ENCODE results near the gene HCST.
A peak's percentile ranks its signal among the peaks of the same experiment; 100 is the strongest.
"Not testable (repeated sequence)": the region's sequence is repeated elsewhere in the genome, so short reads cannot be mapped to it uniquely, and the experiment has no call there.

HCST gene

GRCh38 chr19:35868823-35869326, 33.5 kb upstream of the HCST start:
- Histone ChIP-seq H3K27ac (ENCODE audit: low read length, poor library complexity, severe bottlenecking) (no peak overlapping the region), H3K4me3 (ENCODE audit: insufficient read depth in 1 of 2, low read depth in 1 of 2, low read length in 2 of 2) (peak overlapping the region; percentile 51 to 57), H2AK5ac (ENCODE audit: low read length, severe bottlenecking) (no peak overlapping the region), H3K14ac (ENCODE audit: low read length in 2 of 2) (no peak overlapping the region), H2BK5ac (ENCODE audit: low read depth, low read length, poor library complexity, severe bottlenecking) (no peak overlapping the region), H2AFZ (ENCODE audit: low read depth, low read length) (no peak overlapping the region), H3K23ac (ENCODE audit: low read length in 2 of 2) (no peak overlapping the region), H3K18ac (ENCODE audit: low read depth in 1 of 2, low read length in 2 of 2) (no peak overlapping the region), H2BK15ac (ENCODE audit: low read depth, poor library complexity, severe bottlenecking) (no peak overlapping the region), H3K4me2 (ENCODE audit: low read length, poor library complexity, severe bottlenecking) (peak overlapping the region; percentile 82), H3K4me1 (ENCODE audit: control insufficient read depth, insufficient read depth, low read depth, low read length) (peaks cover 12% of the 10 kb centered on the region), H3K4ac (ENCODE audit: low read depth in 1 of 2, low read length in 2 of 2) (peak overlapping the region in 1 of 2 experiments; percentile 8), H3K79me1 (replicated peaks; ENCODE audit: low read length, poor library complexity, severe bottlenecking) (no peaks in the 10 kb centered on the region), H2BK120ac (ENCODE audit: low read depth, low read length) (no peak overlapping the region), H3K9me3 (ENCODE audit: control insufficient read depth, low read length) (no peaks in the 10 kb centered on the region), H3K27me3 (ENCODE audit: control insufficient read depth in 1 of 2, insufficient read depth in 1 of 2, low read length in 2 of 2) (peaks cover 47 to 69% of the 10 kb centered on the region in 2 experiments), H3K9ac (ENCODE audit: low read length) (no peak overlapping the region), H3K36me3 (ENCODE audit: control insufficient read depth in 1 of 2, insufficient read depth in 2 of 2, low read depth in 1 of 2, low read length in 2 of 2) (peaks cover 0 to 5% of the 10 kb centered on the region in 2 experiments), H4K91ac (ENCODE audit: low read length) (no peak overlapping the region), H4K8ac (ENCODE audit: low read length) (no peak overlapping the region), H2BK12ac (ENCODE audit: low read length in 2 of 2) (no peak overlapping the region)
- 2% methylated on average over 15 of the region's 15 CpGs for WGBS
- DNase-seq: peak; percentile 22

- Histone ChIP-seq H3K23ac (ENCODE audit: low read length in 2 of 2) (no peak overlapping the region), H4K91ac (ENCODE audit: low read length) (no peak overlapping the region), H2AK5ac (ENCODE audit: low read length, severe bottlenecking) (no peak overlapping the region), H3K4ac (ENCODE audit: low read depth in 1 of 2, low read length in 2 of 2) (no peak overlapping the region), H3K18ac (ENCODE audit: low read depth in 1 of 2, low read length in 2 of 2) (no peak overlapping the region), H3K79me1 (replicated peaks; ENCODE audit: low read length, poor library complexity, severe bottlenecking) (no peaks in the 10 kb centered on the region), H3K14ac (ENCODE audit: low read length in 2 of 2) (no peak overlapping the region), H3K27ac (ENCODE audit: low read length, poor library complexity, severe bottlenecking) (no peak overlapping the region), H3K9me3 (ENCODE audit: control insufficient read depth, low read length) (no peaks in the 10 kb centered on the region), H3K4me1 (ENCODE audit: control insufficient read depth, insufficient read depth, low read depth, low read length) (peaks cover 12% of the 10 kb centered on the region), H3K36me3 (ENCODE audit: control insufficient read depth in 1 of 2, insufficient read depth in 2 of 2, low read depth in 1 of 2, low read length in 2 of 2) (peaks cover 0 to 5% of the 10 kb centered on the region in 2 experiments), H2BK120ac (ENCODE audit: low read depth, low read length) (no peak overlapping the region), H3K4me3 (ENCODE audit: insufficient read depth in 1 of 2, low read depth in 1 of 2, low read length in 2 of 2) (peak overlapping the region in 1 of 2 experiments; percentile 51), H4K8ac (ENCODE audit: low read length) (no peak overlapping the region), H2BK15ac (ENCODE audit: low read depth, poor library complexity, severe bottlenecking) (no peak overlapping the region), H2BK5ac (ENCODE audit: low read depth, low read length, poor library complexity, severe bottlenecking) (no peak overlapping the region), H3K4me2 (ENCODE audit: low read length, poor library complexity, severe bottlenecking) (peak overlapping the region; percentile 77), H2AFZ (ENCODE audit: low read depth, low read length) (no peak overlapping the region), H3K9ac (ENCODE audit: low read length) (no peak overlapping the region), H3K27me3 (ENCODE audit: control insufficient read depth in 1 of 2, insufficient read depth in 1 of 2, low read length in 2 of 2) (peaks cover 45 to 63% of the 10 kb centered on the region in 2 experiments), H2BK12ac (ENCODE audit: low read length in 2 of 2) (no peak overlapping the region)
- 2% methylated on average over 39 of the region's 51 CpGs for WGBS
- DNase-seq: peak; percentile 77
These were observed 32.8 kb upstream of the HCST start for GRCh38 chr19:35869327-35870123.

DNA sequence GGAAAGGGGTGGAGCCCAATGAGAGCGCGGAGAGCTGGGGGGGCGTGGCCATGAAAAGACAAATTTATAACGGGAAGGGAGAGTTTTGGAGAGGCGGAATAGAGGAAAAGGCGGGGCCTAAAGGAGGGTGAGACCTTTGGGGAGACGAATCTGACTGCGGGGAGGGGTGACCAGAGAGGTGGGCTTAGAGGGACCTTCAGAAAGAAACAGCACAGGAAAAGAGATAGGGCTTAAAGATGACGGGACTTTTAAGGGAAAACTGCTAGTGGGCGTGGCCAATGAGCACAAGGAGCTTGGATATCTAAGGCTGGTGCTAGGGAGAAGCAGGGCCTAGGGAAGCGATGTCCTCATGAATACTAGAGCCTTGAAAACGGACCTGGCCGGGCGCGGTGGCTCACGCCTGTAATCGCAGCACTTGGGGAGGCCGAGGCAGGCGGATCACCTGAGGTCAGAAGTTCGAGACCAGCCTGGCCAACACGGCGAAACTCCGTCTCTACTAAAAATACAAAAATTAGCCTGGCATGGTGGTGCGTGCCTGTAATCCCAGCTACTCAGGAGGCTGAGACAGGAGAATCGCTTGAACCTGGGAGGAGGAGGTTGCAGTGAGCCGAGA, 32.1 kb upstream of the HCST start:
- H2BK15ac ChIP-seq (ENCODE audit: low read depth, poor library complexity, severe bottlenecking): not testable (repeated sequence)

GRCh38 chr19:35870798-35871197, 31.5 kb upstream of the HCST start:
- H2BK5ac ChIP-seq (ENCODE audit: low read depth, low read length, poor library complexity, severe bottlenecking): no peak overlapping the region
- no peak overlapping the region for H3K9ac ChIP-seq (ENCODE audit: low read length)
- no peak overlapping the region for H2AK5ac ChIP-seq (ENCODE audit: low read length, severe bottlenecking)
- no peak overlapping the region for H3K4me2 ChIP-seq (ENCODE audit: low read length, poor library complexity, severe bottlenecking)
- no peak overlapping the region for H3K4ac ChIP-seq (ENCODE audit: low read depth in 1 of 2, low read length in 2 of 2)
- no peak for DNase-seq
- no peak overlapping the region for H4K8ac ChIP-seq (ENCODE audit: low read length)
- H3K14ac ChIP-seq (ENCODE audit: low read length in 2 of 2): no peak overlapping the region
- no peak overlapping the region for H2BK120ac ChIP-seq (ENCODE audit: low read depth, low read length)
- no peak overlapping the region for H3K27ac ChIP-seq (ENCODE audit: low read length, poor library complexity, severe bottlenecking)
- H3K36me3 ChIP-seq (ENCODE audit: control insufficient read depth in 1 of 2, insufficient read depth in 2 of 2, low read depth in 1 of 2, low read length in 2 of 2): peaks cover 0 to 5% of the 10 kb centered on the region in 2 experiments
- no peaks in the 10 kb centered on the region for H3K79me1 ChIP-seq (replicated peaks; ENCODE audit: low read length, poor library complexity, severe bottlenecking)
- no peak overlapping the region for H4K91ac ChIP-seq (ENCODE audit: low read length)
- H3K23ac ChIP-seq (ENCODE audit: low read length in 2 of 2): no peak overlapping the region
- no peak overlapping the region for H3K18ac ChIP-seq (ENCODE audit: low read depth in 1 of 2, low read length in 2 of 2)
- H2BK12ac ChIP-seq (ENCODE audit: low read length in 2 of 2): no peak overlapping the region
- 83% methylated on average over 12 of the region's 12 CpGs for WGBS
- no peaks in the 10 kb centered on the region for H3K9me3 ChIP-seq (ENCODE audit: control insufficient read depth, low read length)
- H3K4me1 ChIP-seq (ENCODE audit: control insufficient read depth, insufficient read depth, low read depth, low read length): peaks cover 12% of the 10 kb centered on the region
- no peak overlapping the region for H3K4me3 ChIP-seq (ENCODE audit: insufficient read depth in 1 of 2, low read depth in 1 of 2, low read length in 2 of 2)
- peaks cover 38 to 55% of the 10 kb centered on the region in 2 experiments for H3K27me3 ChIP-seq (ENCODE audit: control insufficient read depth in 1 of 2, insufficient read depth in 1 of 2, low read length in 2 of 2)
- H2AFZ ChIP-seq (ENCODE audit: low read depth, low read length): no peak overlapping the region
- H2BK15ac ChIP-seq (ENCODE audit: low read depth, poor library complexity, severe bottlenecking): no peak overlapping the region

More for the DNA sequence above, 32.1 kb upstream of the HCST start:
- peaks cover 40 to 59% of the 10 kb centered on the region in 2 experiments for H3K27me3 ChIP-seq (ENCODE audit: control insufficient read depth in 1 of 2, insufficient read depth in 1 of 2, low read length in 2 of 2)
- H3K9me3 ChIP-seq (ENCODE audit: control insufficient read depth, low read length); H3K36me3 ChIP-seq (ENCODE audit: control insufficient read depth in 1 of 2, insufficient read depth in 2 of 2, low read depth in 1 of 2, low read length in 2 of 2); H3K4me3 ChIP-seq (ENCODE audit: insufficient read depth in 1 of 2, low read depth in 1 of 2, low read length in 2 of 2); H3K14ac ChIP-seq (ENCODE audit: low read length in 2 of 2); H2AK5ac ChIP-seq (ENCODE audit: low read length, severe bottlenecking); H3K9ac ChIP-seq (ENCODE audit: low read length); H2BK5ac ChIP-seq (ENCODE audit: low read depth, low read length, poor library complexity, severe bottlenecking); H3K27ac ChIP-seq (ENCODE audit: low read length, poor library complexity, severe bottlenecking); H2AFZ ChIP-seq (ENCODE audit: low read depth, low read length); H3K18ac ChIP-seq (ENCODE audit: low read depth in 1 of 2, low read length in 2 of 2); H3K4ac ChIP-seq (ENCODE audit: low read depth in 1 of 2, low read length in 2 of 2); H3K23ac ChIP-seq (ENCODE audit: low read length in 2 of 2); H2BK12ac ChIP-seq (ENCODE audit: low read length in 2 of 2); H4K91ac ChIP-seq (ENCODE audit: low read length); H3K79me1 ChIP-seq (replicated peaks; ENCODE audit: low read length, poor library complexity, severe bottlenecking); H2BK120ac ChIP-seq (ENCODE audit: low read depth, low read length); H4K8ac ChIP-seq (ENCODE audit: low read length): not testable (repeated sequence)
- H3K4me1 ChIP-seq (ENCODE audit: control insufficient read depth, insufficient read depth, low read depth, low read length): peaks cover 12% of the 10 kb centered on the region
- WGBS: 56% methylated on average over 26 of the region's 26 CpGs
- peak overlapping the region; percentile 77 for H3K4me2 ChIP-seq (ENCODE audit: low read length, poor library complexity, severe bottlenecking)
- peak; percentile 8 for DNase-seq
